T-helper 1 cell (primary cell): Measurements from ENCODE around the gene CLN3.
"Not testable (repeated sequence)": the region's sequence is repeated elsewhere in the genome, so short reads cannot be mapped to it uniquely, and the experiment has no call there.

Experiments used
- DNase-seq, 5 donors: peaks; one replicate each; pipeline ENCODE4 v3.0.0-alpha.2; 2012 to 2020

CLN3 gene

DNA sequence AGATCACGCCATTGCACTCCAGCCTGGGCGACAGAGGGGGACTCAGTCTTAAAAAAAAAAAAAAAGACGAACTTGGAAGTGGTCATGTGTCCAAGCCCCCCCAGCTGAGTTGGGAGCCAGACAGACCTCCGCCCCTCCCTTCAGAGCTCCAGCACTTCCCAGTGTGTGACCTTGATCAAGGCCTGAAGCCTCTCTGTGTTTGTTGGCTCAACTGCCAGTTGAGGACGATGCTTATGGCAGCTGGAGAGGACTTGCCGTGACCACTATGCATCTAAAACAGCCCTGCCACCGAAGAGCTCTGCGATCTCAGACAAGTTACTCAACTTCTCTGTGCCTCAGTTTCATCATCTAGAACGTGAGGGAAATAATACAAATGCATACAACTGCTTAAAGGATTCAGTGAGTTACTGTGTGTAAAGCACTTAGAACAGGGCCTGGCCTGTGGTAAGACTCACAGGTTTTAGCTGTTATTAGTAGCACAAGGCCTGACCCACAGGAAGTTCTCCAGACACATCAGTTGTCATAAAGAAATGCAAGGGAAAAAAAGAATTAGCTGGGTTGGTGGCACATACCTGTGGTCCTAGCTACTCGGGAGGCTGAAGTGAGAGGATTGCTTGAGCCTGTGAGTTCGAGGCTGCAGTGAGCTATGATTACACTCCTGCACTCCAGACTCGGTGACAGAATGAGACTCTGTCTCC lies 21.8 kb upstream of the CLN3 start:
- DNase-seq: no peak

- DNase-seq: no peak
These were observed 20.2 kb upstream of the CLN3 start for GRCh38 chr16:28511801-28512789.

- no peak for DNase-seq
These were observed 19.2 kb upstream of the CLN3 start for GRCh38 chr16:28511031-28511430.

DNA sequence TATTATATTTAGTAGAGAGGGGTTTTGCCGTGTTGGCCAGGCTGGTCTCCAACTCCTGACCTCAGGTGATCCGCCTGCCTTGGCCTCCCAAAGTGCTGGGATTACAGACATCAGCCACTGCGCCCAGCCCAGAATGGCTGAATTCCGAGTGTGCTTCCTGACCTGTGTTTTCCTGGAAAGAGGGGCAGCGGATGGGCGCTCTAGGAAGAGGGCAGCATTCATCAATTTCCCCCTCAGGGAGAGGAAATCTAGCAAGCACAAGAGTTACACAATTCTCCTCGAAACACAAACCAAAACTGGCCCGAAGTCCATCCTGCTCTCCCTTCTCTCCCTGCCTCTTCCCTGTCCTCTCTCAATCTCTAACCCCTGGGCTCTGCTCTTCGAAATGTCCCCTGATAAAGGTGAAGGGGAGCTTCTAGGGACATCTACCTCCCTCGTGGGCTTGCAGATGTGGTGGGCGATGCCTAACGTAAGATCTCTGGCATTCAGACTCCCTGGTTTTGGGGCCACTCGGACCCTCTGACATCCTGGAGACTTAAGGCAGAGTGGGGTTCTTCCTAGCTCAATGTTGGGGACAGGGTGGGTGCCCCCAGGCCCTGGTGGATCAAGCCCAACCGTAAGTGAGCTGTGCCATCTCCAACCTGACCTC lies 13.7 kb upstream of the CLN3 start:
- DNase-seq: no peak

DNA sequence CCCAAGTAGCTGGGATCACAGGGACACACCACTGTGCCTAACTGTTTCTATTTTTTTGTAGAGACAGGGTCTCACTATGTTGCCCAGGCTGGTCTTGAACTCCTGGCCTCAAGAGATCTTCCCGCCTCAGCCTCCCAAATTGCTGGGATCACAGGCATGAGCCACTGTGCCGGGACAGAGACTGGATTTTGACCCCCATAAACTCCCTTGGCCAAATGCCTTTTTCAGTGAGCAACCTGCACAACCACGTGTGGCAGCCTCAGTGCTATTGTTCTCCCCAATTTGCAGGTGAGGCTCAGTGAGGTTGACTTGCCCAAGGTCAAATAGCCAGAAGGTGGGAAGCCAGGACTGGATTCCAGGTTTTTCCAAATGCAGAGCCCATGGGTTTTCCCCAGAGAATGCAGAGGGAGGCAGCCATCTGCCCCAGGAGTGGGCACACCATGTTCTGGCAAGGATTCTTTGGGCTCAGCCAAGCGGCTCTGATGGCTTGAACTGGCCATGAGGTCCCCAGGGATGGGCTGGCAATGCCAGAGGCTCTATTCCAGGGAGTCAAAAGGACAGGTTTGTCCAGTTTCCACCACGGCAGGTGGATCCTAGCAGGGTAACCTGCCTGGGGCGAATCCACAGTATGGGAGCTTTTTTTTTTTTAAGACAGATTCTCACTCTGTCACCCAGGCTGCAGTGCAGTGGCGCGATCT lies 13.0 kb upstream of the CLN3 start:
- DNase-seq: no peak

DNA sequence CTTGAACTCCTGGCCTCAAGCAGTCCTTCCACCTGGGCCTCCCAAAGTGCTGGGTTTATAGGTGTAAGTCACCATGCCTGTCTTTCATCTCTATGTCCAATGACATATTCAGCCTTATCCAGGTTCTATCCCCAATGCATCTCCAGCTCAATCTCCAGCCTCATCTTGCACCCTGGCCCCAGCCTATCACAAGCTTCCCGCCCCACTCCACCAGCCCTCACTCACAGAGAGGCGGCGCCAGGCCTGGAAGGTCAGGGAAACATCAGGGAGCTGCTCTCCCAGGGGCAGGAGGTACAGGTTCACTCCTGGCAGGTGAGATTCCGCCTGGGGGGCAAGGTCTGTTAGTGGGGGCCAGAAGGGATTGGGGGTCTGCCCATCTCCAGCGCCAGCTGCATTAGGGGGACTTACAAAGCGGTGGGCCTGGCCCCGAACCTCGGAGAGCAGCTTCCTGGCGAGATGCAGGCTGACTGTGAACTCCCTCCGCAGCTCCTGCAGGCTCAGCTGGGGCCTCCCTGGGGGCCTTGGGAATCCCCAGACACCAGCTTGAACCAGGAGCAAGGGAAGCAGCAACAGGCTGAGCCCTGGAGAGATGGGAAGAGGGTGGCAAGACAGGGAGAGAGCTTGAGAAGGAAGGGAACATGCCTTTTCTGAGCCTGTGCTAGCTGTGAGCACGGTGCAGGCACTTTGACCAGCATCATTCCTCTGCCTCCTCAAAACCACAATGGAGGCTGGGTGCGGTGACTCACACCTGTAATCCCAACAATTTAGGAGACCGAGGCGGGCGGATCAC lies 11.8 kb upstream of the CLN3 start:
- DNase-seq: no peak

DNA sequence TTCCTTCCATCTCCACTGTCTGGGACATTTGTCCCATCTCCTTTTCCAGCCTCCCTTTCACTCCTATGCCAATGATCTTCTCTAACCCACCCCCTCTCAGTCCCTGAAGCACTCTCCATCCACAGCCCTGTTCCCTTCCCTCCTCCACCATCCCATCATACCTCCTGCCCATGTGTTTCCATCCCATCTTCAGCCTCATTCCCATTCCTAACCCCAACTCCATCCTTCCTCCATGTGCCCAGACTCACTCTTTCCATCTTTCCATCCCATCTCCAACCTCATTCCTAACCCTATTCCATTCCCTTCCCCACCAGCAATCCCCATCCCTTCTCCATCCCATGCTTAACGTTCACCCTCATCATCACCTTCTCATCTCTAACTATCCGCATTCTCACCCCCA lies 10.4 kb upstream of the CLN3 start:
- DNase-seq: no peak

DNA sequence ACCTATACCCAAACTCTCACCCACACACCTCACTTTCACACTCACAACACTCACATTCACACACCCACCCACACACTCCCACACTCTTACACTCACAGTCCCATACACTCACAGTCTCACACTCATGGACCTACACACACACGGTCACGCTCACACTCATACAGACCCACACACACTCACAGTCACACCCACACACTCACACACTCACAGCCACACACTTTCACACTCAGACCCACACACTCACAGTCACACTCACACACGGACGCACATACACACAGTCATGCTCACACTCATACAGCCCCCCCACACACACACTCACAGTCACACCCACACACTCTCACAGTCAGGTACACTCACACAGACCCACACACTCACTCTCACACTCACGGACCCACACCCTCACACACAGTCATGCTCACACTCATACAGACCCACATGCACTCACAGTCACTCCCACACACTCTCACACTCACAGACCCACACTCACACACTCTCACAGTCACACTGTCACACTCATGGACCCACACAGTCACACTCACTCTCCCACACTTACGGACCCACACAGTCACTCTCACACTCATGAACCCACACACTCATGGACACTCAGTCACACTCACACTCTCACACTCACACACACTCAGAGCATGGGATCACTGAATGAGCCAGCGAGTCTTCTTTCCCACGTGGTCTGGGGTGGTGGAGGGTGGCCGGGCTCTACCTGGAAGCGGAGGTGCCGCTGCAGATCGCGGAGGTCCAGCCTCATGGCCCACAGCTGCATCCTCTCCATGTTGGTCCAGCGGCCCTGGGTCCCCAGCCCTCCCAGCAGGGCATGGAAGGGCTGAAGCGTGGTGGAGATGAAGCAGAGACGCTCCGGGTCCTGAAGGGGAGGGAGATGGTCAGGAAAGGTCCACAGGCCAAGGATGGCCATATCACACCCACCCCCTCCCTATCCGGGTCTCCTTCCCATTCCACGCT lies 9.7 kb upstream of the CLN3 start:
- DNase-seq: no peak

GRCh38 chr16:28500476-28501180 lies 8.8 kb upstream of the CLN3 start:
- DNase-seq: not testable (repeated sequence)

DNA sequence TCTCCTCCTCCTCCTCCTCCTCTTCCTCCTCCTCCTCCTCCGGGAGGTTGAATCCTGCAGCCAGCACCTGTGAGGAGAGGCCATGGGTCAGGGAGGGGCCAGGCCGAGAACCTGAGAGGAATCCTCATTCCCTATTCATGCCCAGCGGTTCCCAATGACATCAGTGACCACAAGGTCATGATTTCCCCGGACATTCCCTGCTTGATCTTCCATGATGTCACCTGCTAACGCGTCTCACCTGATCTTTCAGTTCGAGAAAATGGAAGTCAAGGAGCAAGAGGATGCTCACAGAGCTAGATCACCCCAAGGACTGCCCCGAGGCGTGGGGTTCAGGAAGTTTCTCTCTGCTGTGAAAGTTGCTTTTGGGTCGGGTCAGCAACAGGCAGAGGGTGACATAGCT lies 8.0 kb upstream of the CLN3 start:
- DNase-seq: no peak

DNA sequence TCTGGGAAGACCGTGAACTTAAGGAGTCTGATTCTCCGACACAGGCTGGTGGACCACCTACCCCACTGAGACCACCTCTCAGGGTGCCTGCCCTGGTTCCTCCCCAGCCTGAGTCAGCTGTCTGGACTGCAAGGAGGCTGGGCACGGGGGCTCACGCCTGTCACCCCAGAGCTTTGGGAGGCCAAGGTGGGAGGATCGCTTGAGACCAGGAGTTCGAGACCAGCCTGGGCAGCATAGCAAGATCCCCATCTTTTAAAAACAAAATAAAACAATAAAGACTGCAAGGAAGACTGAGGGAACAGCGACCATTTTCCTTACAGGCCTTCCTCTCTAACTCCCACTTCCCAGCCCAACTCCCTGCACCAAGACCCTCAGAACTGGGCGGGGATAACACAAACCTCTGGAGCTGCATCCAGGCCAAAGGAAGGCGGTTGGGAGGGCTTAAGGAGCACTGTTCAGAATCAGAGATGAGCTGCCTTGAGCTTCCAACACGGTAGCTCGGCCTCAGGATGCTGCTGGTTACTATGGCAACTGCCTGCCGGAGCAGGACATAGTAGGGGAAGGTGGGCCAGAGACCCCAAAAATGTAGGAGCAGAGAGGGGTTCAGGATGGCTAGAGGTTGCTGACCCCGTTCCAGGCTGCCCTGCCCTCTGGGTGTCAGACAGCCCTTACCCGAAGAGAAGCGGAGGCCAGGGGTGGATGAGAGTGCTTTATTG lies 7.0 kb upstream of the CLN3 start:
- no peak for DNase-seq

DNA sequence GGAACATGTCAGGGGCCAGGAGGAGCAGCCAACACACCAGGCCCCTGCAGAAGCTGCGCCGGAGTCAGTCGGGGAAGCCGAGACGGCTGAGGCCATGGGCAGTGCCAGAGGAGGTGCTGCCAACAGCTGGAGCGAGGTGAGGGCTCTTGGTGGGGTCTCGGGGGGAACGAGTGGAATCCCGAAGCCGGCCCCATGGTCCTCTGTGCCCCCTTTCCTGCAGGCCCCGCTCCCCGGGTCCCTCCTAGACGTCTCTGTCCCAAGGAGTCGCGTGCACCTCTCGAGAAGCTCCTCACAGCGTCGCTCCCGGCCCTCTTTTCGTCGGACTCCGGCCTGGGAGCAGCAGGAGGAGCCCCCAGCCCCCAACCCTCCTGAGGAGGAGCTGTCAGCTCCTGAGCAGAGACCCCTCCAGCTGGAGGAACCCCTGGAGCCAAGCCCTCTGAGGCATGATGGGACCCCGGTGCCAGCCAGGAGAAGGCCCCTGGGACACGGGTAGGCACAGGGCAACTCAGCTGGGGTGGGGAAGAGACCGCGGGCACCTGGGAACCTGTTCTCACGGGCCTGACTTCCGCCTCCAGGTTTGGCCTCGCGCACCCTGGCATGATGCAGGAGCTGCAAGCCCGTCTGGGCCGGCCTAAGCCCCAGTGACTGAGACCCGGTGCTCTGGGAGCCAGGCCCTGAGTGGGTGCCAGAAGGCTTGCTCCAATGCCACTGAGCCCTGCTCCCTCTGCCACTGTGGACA lies 6.2 kb upstream of the CLN3 start:
- DNase-seq: no peak

DNA sequence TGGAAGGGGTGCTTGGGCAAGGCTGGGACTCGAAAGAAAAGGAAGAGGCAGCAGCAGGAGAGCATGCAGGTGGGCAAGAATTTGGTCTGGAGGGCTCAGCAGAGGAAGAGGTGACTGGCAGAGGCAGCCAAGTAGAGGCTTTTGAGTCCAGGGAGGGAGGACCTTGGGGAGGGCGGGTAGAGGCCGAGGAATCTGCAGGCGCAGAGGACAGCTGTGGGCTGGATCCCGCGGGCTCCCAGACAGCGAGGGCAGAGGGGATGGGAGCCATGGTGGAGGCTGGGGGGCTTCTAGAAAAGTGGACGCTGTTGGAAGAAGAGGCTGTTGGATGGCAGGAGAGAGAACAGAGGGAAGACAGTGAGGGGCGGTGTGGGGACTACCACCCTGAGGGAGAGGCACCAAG lies 5.5 kb upstream of the CLN3 start:
- no peak for DNase-seq

- no peak for DNase-seq
These were observed 5.0 kb upstream of the CLN3 start for GRCh38 chr16:28496844-28497243.

DNA sequence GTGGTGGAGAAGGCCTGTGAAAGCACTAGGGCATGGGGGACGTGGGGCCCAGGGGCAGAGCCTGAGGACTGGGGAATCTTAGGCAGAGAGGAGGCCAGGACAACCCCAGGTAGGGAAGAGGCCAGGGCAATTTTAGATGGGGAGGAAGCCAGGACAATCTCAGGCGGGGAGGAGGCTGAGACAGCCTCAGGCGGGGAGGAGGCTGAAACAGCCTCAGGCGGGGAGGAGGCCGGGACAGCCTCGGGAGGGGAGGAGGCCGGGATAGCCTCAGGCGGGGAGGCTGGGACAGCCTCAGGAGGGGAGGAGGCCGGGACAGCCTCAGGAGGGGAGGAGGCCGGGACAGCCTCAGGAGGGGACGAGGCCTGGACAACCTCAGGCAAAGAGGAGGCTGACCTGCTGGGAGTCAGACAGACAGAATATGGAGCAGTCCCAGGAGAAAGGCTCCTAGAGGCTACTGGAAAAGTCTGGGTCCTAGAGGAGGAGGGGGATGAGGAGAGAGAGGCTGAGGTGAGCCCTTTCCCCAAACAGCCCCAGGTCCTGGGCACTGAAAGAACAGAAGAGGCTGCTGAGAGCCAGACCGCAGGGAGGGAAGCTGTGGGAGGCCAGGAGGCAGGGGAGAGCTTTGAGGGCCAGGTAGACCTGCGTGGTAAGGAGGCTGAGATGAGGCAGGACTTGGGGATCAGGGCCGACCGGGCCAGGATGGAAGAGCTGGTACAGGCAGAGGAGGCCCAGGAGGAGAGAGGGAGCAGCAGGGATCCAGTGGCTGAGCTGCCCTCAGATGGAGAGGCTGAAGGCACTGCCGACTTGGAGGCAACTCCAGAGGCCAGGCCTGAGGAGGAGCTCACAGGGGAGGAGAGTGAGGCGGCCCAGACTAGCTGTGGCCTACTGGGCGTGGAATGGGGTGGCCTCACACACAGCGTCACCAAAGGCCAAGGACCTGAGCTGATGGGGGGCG lies 4.2 kb upstream of the CLN3 start:
- DNase-seq: no peak

- DNase-seq: no peak
These were observed 3.4 kb upstream of the CLN3 start for GRCh38 chr16:28495098-28495793.
